Measurements from ENCODE around the gene NUTF2.

The NUTF2 gene

GRCh38 chr16:67805718-67806427 lies 40.9 kb upstream of the NUTF2 start:
- no peak for DNase-seq (ENCODE audit: low read depth, low spot score)
- in situ Hi-C loops (cut with HindIII; ENCODE audit: low sequenced_read_pairs) = no loop called here
- peak overlapping the region; percentile 97 for H3K4me3 ChIP-seq (ENCODE audit: low read depth, low read length)
- no peak for TF ChIP-seq CTCF (IDR thresholded peaks at IDR 0.05; ENCODE audit: low read depth, low read length)

GRCh38 chr16:67806428-67807147 lies 40.1 kb upstream of the NUTF2 start, which contains the start of the genes RANBP10 and TSNAXIP1:
TSS of gene RANBP10 (minus strand) at chr16:67806560. CDS start at chr16:67806536, 24 bp downstream.
TSS of gene TSNAXIP1 (plus strand) at chr16:67806889. CDS start at chr16:67807150, 261 bp downstream.
- TF ChIP-seq CTCF (IDR thresholded peaks at IDR 0.05; ENCODE audit: low read depth, low read length) = no peak
- peak within 1 kb of the TSS; percentile 97 for H3K4me3 ChIP-seq (ENCODE audit: low read depth, low read length)
- peak; percentile 99 for DNase-seq (ENCODE audit: low read depth, low spot score)
- in situ Hi-C loops (cut with HindIII; ENCODE audit: low sequenced_read_pairs) = no loop called here

- no peak for DNase-seq (ENCODE audit: low read depth, low spot score)
- in situ Hi-C loops (cut with HindIII; ENCODE audit: low sequenced_read_pairs) = no loop called here
- peak overlapping the region; percentile 97 for H3K4me3 ChIP-seq (ENCODE audit: low read depth, low read length)
- TF ChIP-seq CTCF (IDR thresholded peaks at IDR 0.05; ENCODE audit: low read depth, low read length) = peak; percentile 11
These were observed 39.5 kb upstream of the NUTF2 start for GRCh38 chr16:67807148-67807682.

GRCh38 chr16:67811899-67812298 lies 34.8 kb upstream of the NUTF2 start:
- TF ChIP-seq CTCF (IDR thresholded peaks at IDR 0.05; ENCODE audit: low read depth, low read length) = no peak
- in situ Hi-C loops (cut with HindIII; ENCODE audit: low sequenced_read_pairs) = no loop called here
- no peak for DNase-seq (ENCODE audit: low read depth, low spot score)
- no peak overlapping the region for H3K4me3 ChIP-seq (ENCODE audit: low read depth, low read length)

- no peak overlapping the region for H3K4me3 ChIP-seq (ENCODE audit: low read depth, low read length)
- no peak for TF ChIP-seq CTCF (IDR thresholded peaks at IDR 0.05; ENCODE audit: low read depth, low read length)
- in situ Hi-C loops (cut with HindIII; ENCODE audit: low sequenced_read_pairs) = no loop called here
- no peak for DNase-seq (ENCODE audit: low read depth, low spot score)
These were observed 32.2 kb upstream of the NUTF2 start for GRCh38 chr16:67814567-67814966.

- H3K4me3 ChIP-seq (ENCODE audit: low read depth, low read length) = no peak overlapping the region
- in situ Hi-C loops (cut with HindIII; ENCODE audit: low sequenced_read_pairs) = no loop called here
- DNase-seq (ENCODE audit: low read depth, low spot score) = no peak
- TF ChIP-seq CTCF (IDR thresholded peaks at IDR 0.05; ENCODE audit: low read depth, low read length) = no peak
These were observed 26.0 kb upstream of the NUTF2 start for GRCh38 chr16:67820608-67821259.

Data from astrocyte of the spinal cord (primary cell).